IPS-15b (cell line): ENCODE data around the gene GLIPR1.
"Not testable (repeated sequence)": the region's sequence is repeated elsewhere in the genome, so short reads cannot be mapped to it uniquely, and the experiment has no call there.

Experiments
- H3K27me3 ChIP-seq: one replicate; pipeline ENCODE4 v1.6.1; 2013; ENCODE audit warnings: low read length; ENCODE audit not compliant: control insufficient read depth, insufficient read depth
- H3K36me3 ChIP-seq: one replicate; pipeline ENCODE4 v1.6.1; 2013; ENCODE audit warnings: low read length; ENCODE audit not compliant: control insufficient read depth, insufficient read depth
- H3K4me1 ChIP-seq: one replicate; pipeline ENCODE4 v1.6.1; 2013; ENCODE audit warnings: mild to moderate bottlenecking, low read length; ENCODE audit not compliant: control insufficient read depth, insufficient read depth
- H3K4me3 ChIP-seq: one replicate; pipeline ENCODE4 v1.5.1; 2013; ENCODE audit warnings: low read depth, low read length
- H3K9ac ChIP-seq: one replicate; pipeline ENCODE4 v1.6.1; 2013; ENCODE audit warnings: low read depth, mild to moderate bottlenecking, low read length
- H3K9me3 ChIP-seq: one replicate; pipeline ENCODE4 v1.6.1; 2013; ENCODE audit warnings: mild to moderate bottlenecking, low read length; ENCODE audit not compliant: control insufficient read depth, insufficient read depth

The GLIPR1 gene

DNA sequence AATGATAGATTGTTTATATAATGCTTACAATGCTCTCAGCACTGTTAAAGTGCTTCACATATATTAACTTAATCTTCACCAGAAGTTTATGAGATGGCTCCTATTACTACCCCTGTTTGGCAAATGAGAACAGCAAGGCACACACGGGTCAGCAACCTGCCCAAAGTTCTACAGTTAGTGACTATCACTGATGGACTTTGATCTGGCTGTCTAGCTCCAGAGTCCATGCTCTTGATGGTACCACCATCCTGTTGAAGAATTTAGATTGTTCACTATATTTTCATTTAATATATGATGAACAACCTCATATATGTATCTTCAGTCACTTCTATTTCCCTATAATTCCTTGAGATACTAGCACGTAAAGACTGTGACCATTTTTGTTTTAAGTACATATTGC lies 10.6 kb downstream of the GLIPR1 start:
- Histone ChIP-seq H3K9me3 (no peaks in the 10 kb centered on the region), H3K9ac (no peak overlapping the region), H3K4me1 (no peaks in the 10 kb centered on the region), H3K4me3 (no peak overlapping the region), H3K36me3 (no peaks in the 10 kb centered on the region), H3K27me3 (no peaks in the 10 kb centered on the region)

DNA sequence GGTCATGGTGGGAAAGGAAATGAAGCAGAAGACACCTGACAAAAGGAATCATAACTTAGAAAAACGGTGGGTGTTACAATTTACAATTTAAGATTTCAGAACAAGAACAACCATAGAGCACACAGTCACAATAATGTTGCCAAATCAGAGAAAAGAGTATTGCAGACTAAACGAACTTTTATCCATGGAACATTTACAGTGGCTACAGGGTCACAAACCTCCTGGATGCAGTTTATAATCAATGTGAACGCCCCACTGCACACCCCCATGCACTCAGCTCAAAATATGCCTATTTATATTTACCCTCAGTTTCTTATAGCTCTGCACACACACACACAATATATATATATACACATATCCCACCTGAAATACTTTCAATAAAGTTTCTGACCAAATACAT lies 22.9 kb downstream of the GLIPR1 start:
- H3K27me3 ChIP-seq: no peaks in the 10 kb centered on the region
- H3K36me3 ChIP-seq: peaks cover 3% of the 10 kb centered on the region
- no peaks in the 10 kb centered on the region for H3K4me1 ChIP-seq
- H3K9ac ChIP-seq: no peak overlapping the region
- no peaks in the 10 kb centered on the region for H3K9me3 ChIP-seq
- no peak overlapping the region for H3K4me3 ChIP-seq

DNA sequence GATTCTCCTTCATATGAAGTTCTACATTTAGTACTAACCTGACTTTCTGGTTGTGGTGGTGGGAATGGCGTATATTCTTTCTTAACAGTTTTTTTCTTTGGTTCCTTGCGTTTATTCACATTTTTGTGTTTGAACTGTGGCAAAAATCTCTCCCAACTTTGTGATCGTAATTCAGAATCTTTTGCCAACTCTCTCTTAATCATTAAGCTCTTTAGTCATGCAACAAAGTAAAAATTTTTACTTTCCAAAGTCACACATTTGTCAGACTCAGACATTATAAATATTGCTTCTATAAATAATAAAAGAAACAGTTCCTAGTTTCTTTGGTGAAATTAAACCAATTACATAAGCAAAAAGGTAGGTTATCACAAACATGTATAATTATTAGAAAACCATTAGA lies 23.3 kb downstream of the GLIPR1 start:
- Histone ChIP-seq H3K36me3 (peaks cover 3% of the 10 kb centered on the region), H3K4me3 (no peak overlapping the region)

DNA sequence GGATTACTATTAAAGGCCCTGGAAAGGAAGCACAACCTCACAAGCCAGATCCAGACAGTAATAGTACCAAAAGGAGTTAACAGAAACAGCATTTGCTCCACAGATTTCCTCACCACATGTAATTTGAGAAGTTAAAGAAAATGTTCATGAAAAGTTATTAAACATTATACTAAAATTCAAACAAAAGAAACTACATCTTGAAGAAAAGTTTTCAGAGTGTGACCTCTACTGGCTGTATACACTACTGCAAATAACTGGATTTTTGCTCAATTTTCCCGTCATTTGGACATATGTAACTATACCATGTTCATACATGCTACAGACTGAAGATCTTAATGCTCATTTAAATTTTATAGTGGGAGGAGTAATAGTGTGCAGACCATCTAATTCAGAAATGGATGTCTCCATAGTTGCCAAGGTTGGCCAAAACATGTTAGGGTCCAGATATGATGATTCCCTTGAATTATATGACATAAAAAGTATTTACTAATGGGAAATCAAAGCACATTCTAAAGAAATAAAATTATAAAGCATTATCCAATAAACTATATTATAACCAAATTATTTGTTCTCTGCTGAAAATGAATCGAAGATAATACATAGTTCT lies 25.3 kb downstream of the GLIPR1 start:
- H3K27me3 ChIP-seq: no peaks in the 10 kb centered on the region
- no peaks in the 10 kb centered on the region for H3K4me1 ChIP-seq
- no peak overlapping the region for H3K9ac ChIP-seq
- H3K36me3 ChIP-seq: peaks cover 3% of the 10 kb centered on the region
- no peak overlapping the region for H3K4me3 ChIP-seq
- no peaks in the 10 kb centered on the region for H3K9me3 ChIP-seq

More for the DNA sequence above, 23.3 kb downstream of the GLIPR1 start:
- Histone ChIP-seq H3K4me1 (no peaks in the 10 kb centered on the region), H3K27me3 (no peaks in the 10 kb centered on the region), H3K9me3 (no peaks in the 10 kb centered on the region), H3K9ac (no peak overlapping the region)

DNA sequence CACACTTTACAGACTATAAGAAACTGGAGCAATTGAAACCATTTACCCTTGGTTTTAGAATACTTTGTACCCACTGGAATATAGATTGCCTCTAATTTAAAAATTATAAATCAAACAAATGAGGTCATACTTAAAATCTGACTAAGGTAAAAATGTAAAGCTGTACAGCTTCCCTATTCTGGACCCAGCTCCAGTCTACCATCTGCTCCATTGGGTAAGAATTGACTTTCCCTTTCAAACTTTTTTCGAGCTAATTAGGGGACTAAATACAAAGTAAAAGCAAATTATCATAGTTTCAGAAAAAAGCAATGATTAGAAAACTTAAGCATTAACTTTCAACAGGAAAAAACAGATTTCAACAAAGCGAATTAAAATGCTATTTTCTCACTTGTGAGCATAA lies 26.5 kb downstream of the GLIPR1 start:
- Histone ChIP-seq H3K36me3 (no peaks in the 10 kb centered on the region), H3K27me3 (no peaks in the 10 kb centered on the region), H3K4me3 (no peak overlapping the region), H3K9ac (no peak overlapping the region), H3K4me1 (no peaks in the 10 kb centered on the region), H3K9me3 (no peaks in the 10 kb centered on the region)

DNA sequence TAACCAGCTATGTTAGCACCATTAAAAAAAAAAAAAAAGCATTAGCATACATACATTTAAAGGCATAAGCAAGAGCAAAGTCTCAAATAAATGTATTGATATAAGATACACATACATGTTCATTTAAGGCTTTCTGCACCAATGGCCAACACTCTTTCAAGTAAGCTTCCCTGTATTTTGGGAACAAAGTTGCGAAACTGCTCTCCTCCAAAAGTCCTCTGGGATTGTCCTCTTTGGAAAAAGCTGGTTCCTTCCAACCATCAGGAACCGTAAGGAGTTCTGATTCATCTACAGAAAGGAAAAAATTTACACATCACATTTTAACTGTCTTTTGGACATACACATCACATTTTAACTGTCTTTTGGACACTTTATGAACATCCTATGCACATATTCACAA lies 27.6 kb downstream of the GLIPR1 start:
- H3K9me3 ChIP-seq: no peaks in the 10 kb centered on the region
- H3K9ac ChIP-seq: no peak overlapping the region
- H3K36me3 ChIP-seq: no peaks in the 10 kb centered on the region
- no peak overlapping the region for H3K4me3 ChIP-seq
- no peaks in the 10 kb centered on the region for H3K4me1 ChIP-seq
- H3K27me3 ChIP-seq: no peaks in the 10 kb centered on the region

DNA sequence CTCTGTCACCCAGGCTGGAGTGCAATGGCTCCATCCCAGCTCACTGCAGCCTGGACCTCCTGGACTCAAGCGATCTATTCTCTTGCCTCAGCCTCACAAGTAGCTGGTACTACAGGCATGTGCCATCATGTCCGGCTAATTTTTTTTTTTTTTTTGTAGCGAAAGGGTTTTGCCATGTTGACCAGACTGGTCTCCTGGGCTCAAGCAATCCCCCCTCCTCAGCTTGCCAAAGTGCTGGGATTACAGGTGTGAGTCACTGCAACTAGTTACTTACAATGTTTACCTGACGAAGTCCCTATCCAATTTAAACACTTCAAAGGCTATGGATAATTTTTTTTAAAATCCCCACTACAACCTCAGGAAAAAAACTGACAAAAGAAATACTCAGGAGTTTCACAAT lies 29.1 kb downstream of the GLIPR1 start:
- Histone ChIP-seq H3K36me3 (no peaks in the 10 kb centered on the region), H3K9me3 (no peaks in the 10 kb centered on the region), H3K4me1 (no peaks in the 10 kb centered on the region), H3K27me3 (no peaks in the 10 kb centered on the region), H3K9ac (no peak overlapping the region), H3K4me3 (peak overlapping the region; percentile 98)

DNA sequence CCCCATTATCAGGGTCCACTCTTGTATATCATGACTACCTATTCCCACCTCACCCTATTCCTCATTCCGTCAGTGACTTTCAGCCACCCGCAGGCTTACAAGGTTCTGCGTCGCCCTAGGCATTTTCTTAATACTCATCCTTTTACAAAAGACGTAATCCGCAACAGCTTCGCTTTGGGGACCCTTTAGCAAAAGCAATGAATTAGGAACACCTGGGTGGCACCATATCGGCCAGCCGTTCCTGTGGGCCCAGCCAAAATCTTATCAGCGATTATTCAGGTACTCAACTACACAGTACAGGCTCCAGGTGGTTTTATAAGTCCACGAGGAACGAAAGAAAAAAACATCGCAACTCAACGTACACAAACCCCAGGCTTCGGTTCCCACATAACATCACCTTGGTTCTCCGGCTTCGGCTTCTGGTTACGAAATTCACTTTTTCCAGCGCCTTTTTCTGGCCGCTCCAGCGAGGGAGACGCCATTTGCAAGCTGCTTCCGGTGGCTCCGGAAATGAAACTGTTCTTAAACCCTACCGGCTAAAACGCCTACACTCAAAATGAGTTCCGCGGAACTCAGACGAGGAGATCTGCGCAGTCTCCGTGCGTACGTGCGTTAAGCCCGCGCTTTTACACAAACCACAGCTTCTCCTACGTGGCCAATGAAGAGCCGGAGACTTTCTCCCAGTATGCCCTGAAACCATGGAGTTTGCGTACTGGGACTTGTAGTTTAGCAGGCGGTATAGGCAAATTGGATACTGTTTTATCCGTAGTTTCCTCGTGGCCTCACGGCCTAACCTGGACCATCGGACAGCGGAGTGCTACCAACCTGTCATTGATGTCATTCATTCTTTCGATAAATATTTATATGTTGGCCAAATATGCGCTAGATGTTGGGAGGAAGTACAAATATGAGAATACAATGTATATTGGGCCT lies 30.8 kb downstream of the GLIPR1 start, which contains the start of gene KRR1:
TSS of gene KRR1 (minus strand) at position 494 of the 933 bp plus-strand sequence. CDS start at position 482, 12 bp downstream.
- H3K36me3 ChIP-seq: no peaks in the 10 kb centered on the region
- peak within 1 kb of the TSS; percentile 94 for H3K9ac ChIP-seq
- H3K27me3 ChIP-seq: no peaks in the 10 kb centered on the region
- peak within 1 kb of the TSS; percentile 98 for H3K4me3 ChIP-seq
- no peaks in the 10 kb centered on the region for H3K9me3 ChIP-seq
- H3K4me1 ChIP-seq: no peaks in the 10 kb centered on the region

DNA sequence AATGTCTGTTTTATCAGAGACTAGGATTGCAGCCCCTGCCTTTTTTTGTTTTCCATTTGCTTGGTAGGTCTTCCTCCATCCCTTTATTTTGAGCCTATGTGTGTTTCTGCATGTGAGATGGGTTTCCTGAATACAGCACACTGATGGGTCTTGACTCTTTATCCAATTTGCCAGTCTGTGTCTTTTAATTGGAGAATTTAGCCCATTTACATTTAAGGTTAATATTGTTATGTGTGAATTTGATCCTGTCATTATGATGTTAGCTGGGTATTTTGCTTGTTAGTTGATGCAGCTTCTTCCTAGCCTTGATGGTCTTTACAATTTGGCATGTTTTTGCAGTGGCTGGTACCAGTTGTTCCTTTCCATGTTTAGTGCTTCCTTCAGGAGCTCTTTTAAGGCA lies 40.7 kb downstream of the GLIPR1 start:
- H3K9ac ChIP-seq, H3K27me3 ChIP-seq, H3K4me3 ChIP-seq: not testable (repeated sequence)

DNA sequence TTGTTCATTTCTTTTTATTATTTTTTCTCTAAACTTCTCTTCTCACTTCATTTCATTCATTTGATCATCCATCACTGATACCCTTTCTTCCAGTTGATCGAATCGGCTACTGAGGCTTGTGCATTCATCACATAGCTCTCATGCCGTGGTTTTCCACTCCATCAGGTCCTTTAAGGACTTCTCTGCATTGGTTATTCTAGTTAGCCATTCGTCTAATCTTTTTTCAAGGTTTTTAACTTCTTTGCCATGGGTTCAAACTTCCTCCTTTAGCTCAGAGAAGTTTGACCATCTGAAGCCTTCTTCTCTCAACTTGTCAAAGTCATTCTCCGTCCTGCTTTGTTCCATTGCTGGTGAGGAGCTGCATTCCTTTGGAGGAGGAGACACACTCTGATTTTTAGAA lies 41.6 kb downstream of the GLIPR1 start:
- H3K4me1 ChIP-seq, H3K27me3 ChIP-seq, H3K36me3 ChIP-seq, H3K4me3 ChIP-seq, H3K9ac ChIP-seq, H3K9me3 ChIP-seq: not testable (repeated sequence)

More for the DNA sequence above, 40.7 kb downstream of the GLIPR1 start:
- H3K4me1 ChIP-seq, H3K36me3 ChIP-seq, H3K9me3 ChIP-seq: not testable (repeated sequence)

DNA sequence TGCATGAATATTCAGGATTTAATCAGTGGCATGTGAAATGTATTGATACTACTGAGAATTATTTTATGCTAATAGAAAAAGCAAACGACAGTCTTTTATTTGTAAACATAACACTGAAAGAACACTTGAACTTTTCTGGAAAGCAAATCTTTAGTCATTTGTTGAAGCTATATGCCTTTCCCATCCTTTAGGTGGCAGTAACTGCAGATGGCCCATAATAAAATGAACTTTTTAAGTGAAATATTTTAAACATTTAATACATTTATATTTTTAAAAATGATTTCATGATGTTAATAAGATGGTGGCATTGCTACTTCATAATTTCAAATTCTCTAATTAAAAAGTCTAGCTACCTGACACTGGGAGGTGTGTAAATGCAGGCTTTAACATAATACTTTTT lies 44.7 kb downstream of the GLIPR1 start:
- H3K4me1 ChIP-seq: no peaks in the 10 kb centered on the region
- no peaks in the 10 kb centered on the region for H3K36me3 ChIP-seq
- no peak overlapping the region for H3K9ac ChIP-seq
- H3K4me3 ChIP-seq: no peak overlapping the region
- no peaks in the 10 kb centered on the region for H3K27me3 ChIP-seq
- no peaks in the 10 kb centered on the region for H3K9me3 ChIP-seq
